LNCaP clone FGC (cell line): ENCODE measurements around the gene IBSP.

Experiments
- DNase-seq: peaks from one replicate; pipeline ENCODE4 v3.0.0-alpha.2; 2011; ENCODE audit warnings: low read depth
- H3K4me3 ChIP-seq: 2 replicates; pipeline ENCODE4 v1.5.1; 2011; ENCODE audit warnings: mild to moderate bottlenecking, low read depth, low read length, control low read depth
- CTCF ChIP-seq: IDR thresholded peaks from 2 replicates; pipeline ENCODE4 v1.5.1; 2012; ENCODE audit warnings: mild to moderate bottlenecking; ENCODE audit not compliant: control insufficient read depth, insufficient read depth; ENCODE audit errors: extremely low read depth

The IBSP gene

GRCh38 chr4:87855559-87855958 lies 56.2 kb downstream of the IBSP start:
- TF ChIP-seq CTCF, result no peak
- no peak for DNase-seq
- no peak overlapping the region for H3K4me3 ChIP-seq

GRCh38 chr4:87856816-87857215 lies 57.5 kb downstream of the IBSP start:
- no peak for DNase-seq
- no peak for TF ChIP-seq CTCF
- no peak overlapping the region for H3K4me3 ChIP-seq

DNA sequence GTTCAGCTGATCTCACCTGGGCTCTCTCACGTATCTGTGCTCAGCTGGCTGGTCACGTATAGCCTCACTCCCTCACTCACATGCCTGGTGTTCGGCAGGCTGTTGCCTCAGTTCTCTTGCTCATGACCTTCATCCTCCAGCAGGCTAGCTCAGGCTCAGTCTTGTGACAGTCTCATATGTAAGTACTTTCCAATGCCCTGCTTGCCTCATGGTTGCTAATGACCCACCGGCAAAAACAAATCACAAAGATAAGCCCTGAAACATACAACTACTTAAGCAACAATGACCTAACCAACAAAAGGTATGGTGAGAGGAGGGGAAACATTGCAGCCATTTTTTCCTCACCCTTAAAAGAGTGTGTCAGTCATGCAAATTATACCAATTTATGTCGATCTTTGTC lies 58.4 kb downstream of the IBSP start:
- no peak overlapping the region for H3K4me3 ChIP-seq
- no peak for TF ChIP-seq CTCF
- no peak for DNase-seq
